ENCODE measurements around the gene NCAPG2. TPM values are rescaled to one million over a fixed set of nuclear protein-coding genes. Genes with fewer than 3 reads are reported as not detected.

NCAPG2 gene
- polyA plus RNA-seq, 1 donor (not counting 4 experiments of a cell fraction or from before 2014, with no cell fraction given), result 16.5 TPM

- FAIRE-seq, result no peak
- H3K27ac ChIP-seq (ENCODE audit: control insufficient read depth, insufficient read depth, low read length), result no peak overlapping the region
- no peaks in the 10 kb centered on the region for H3K36me3 ChIP-seq (ENCODE audit: control insufficient read depth in 2 of 2, extremely low read depth in 1 of 2, insufficient read depth in 2 of 2, low read length in 2 of 2)
- no peak overlapping the region for H3K4me3 ChIP-seq (ENCODE audit: control insufficient read depth in 2 of 3, extremely low read depth in 1 of 3, insufficient read depth in 2 of 3, low read depth in 1 of 3, low read length in 3 of 3)
- H3K27me3 ChIP-seq (ENCODE audit: control insufficient read depth, extremely low read depth, insufficient read depth, low read length), result no peaks in the 10 kb centered on the region
- no peak overlapping the region for H2AFZ ChIP-seq (ENCODE audit: control insufficient read depth, low read length)
- no peak overlapping the region for H3K9ac ChIP-seq (ENCODE audit: control insufficient read depth, extremely low read depth, insufficient read depth, low read length)
- no peaks in the 10 kb centered on the region for H4K20me1 ChIP-seq (ENCODE audit: control insufficient read depth, extremely low read depth, insufficient read depth, low read length)
- H3K9me1 ChIP-seq (ENCODE audit: control insufficient read depth, extremely low read depth, insufficient read depth, low read length), result no peaks in the 10 kb centered on the region
- no peak for DNase-seq (ENCODE audit: low read depth, low spot score)
- no peak for TF ChIP-seq CTCF (optimal IDR thresholded peaks at IDR 0.05 in 1 of 3, IDR thresholded peaks at IDR 0.05 in 1 of 3, conservative IDR thresholded peaks at IDR 0.05 in 1 of 3; ENCODE audit: extremely low read depth in 1 of 3, insufficient read depth in 2 of 3, low read length in 3 of 3)
- TF ChIP-seq EZH2 (IDR thresholded peaks at IDR 0.05; ENCODE audit: low read length), result no peak
- no peaks in the 10 kb centered on the region for H3K9me3 ChIP-seq (ENCODE audit: control insufficient read depth, low read depth, low read length)
- dilution Hi-C loops (cut with MboI; ENCODE audit: extremely low pct_ligation_motif_present, low sequenced_read_pairs), result no loop called here
- H3K79me2 ChIP-seq (ENCODE audit: control insufficient read depth, insufficient read depth, low read length), result no peaks in the 10 kb centered on the region
- no peaks in the 10 kb centered on the region for H3K4me1 ChIP-seq (ENCODE audit: control insufficient read depth, extremely low read depth, insufficient read depth, low read length)
- H3K4me2 ChIP-seq (ENCODE audit: control insufficient read depth, extremely low read depth, insufficient read depth, low read depth, low read length), result no peak overlapping the region
Measured at GRCh38 chr7:158602041-158602440, 102.6 kb downstream of the NCAPG2 start.

GRCh38 chr7:158601090-158601489, 103.5 kb downstream of the NCAPG2 start:
- TF ChIP-seq CTCF (optimal IDR thresholded peaks at IDR 0.05 in 1 of 3, IDR thresholded peaks at IDR 0.05 in 1 of 3, conservative IDR thresholded peaks at IDR 0.05 in 1 of 3; ENCODE audit: extremely low read depth in 1 of 3, insufficient read depth in 2 of 3, low read length in 3 of 3) (no peak), EZH2 (IDR thresholded peaks at IDR 0.05; ENCODE audit: low read length) (no peak)
- H3K4me1 ChIP-seq (ENCODE audit: control insufficient read depth, extremely low read depth, insufficient read depth, low read length), result no peaks in the 10 kb centered on the region
- H3K4me3 ChIP-seq (ENCODE audit: control insufficient read depth in 2 of 3, extremely low read depth in 1 of 3, insufficient read depth in 2 of 3, low read depth in 1 of 3, low read length in 3 of 3), result no peak overlapping the region
- no peak overlapping the region for H3K4me2 ChIP-seq (ENCODE audit: control insufficient read depth, extremely low read depth, insufficient read depth, low read depth, low read length)
- H3K9ac ChIP-seq (ENCODE audit: control insufficient read depth, extremely low read depth, insufficient read depth, low read length), result no peak overlapping the region
- no peaks in the 10 kb centered on the region for H3K9me3 ChIP-seq (ENCODE audit: control insufficient read depth, low read depth, low read length)
- no peaks in the 10 kb centered on the region for H3K9me1 ChIP-seq (ENCODE audit: control insufficient read depth, extremely low read depth, insufficient read depth, low read length)
- DNase-seq (ENCODE audit: low read depth, low spot score), result no peak
- dilution Hi-C loops (cut with MboI; ENCODE audit: extremely low pct_ligation_motif_present, low sequenced_read_pairs), result no loop called here
- H3K36me3 ChIP-seq (ENCODE audit: control insufficient read depth in 2 of 2, extremely low read depth in 1 of 2, insufficient read depth in 2 of 2, low read length in 2 of 2), result no peaks in the 10 kb centered on the region
- no peak overlapping the region for H2AFZ ChIP-seq (ENCODE audit: control insufficient read depth, low read length)
- no peaks in the 10 kb centered on the region for H4K20me1 ChIP-seq (ENCODE audit: control insufficient read depth, extremely low read depth, insufficient read depth, low read length)
- H3K27me3 ChIP-seq (ENCODE audit: control insufficient read depth, extremely low read depth, insufficient read depth, low read length), result no peaks in the 10 kb centered on the region
- H3K79me2 ChIP-seq (ENCODE audit: control insufficient read depth, insufficient read depth, low read length), result no peaks in the 10 kb centered on the region
- H3K27ac ChIP-seq (ENCODE audit: control insufficient read depth, insufficient read depth, low read length), result no peak overlapping the region
- FAIRE-seq, result no peak

Data from keratinocyte (primary cell).